ENCODE data around the gene CD1E.

Gene CD1E

GRCh38 chr1:158362941-158363340 lies 9.2 kb downstream of the CD1E start:
- TF ChIP-seq REST (IDR thresholded peaks at IDR 0.05; ENCODE audit: insufficient read depth in 1 of 2, low read depth in 2 of 2, low read length in 2 of 2) (no peak), TAF1 (IDR thresholded peaks at IDR 0.05; ENCODE audit: borderline replicate concordance, insufficient read depth, low read length) (no peak), FOXP2 (optimal IDR thresholded peaks at IDR 0.05; ENCODE audit: borderline replicate concordance, extremely low read depth, extremely low read length, insufficient read depth) (no peak), SIN3A (IDR thresholded peaks at IDR 0.05; ENCODE audit: borderline replicate concordance, insufficient read depth, low read length) (no peak), POLR2AphosphoS5 (IDR thresholded peaks at IDR 0.05; ENCODE audit: low read depth, low read length) (no peak)

GRCh38 chr1:158366783-158367182 lies 13.1 kb downstream of the CD1E start:
- no peak for TF ChIP-seq SIN3A (IDR thresholded peaks at IDR 0.05; ENCODE audit: borderline replicate concordance, insufficient read depth, low read length)
- no peak for TF ChIP-seq TAF1 (IDR thresholded peaks at IDR 0.05; ENCODE audit: borderline replicate concordance, insufficient read depth, low read length)

GRCh38 chr1:158371188-158371953 lies 17.7 kb downstream of the CD1E start:
- TF ChIP-seq REST (IDR thresholded peaks at IDR 0.05; ENCODE audit: insufficient read depth in 1 of 2, low read depth in 2 of 2, low read length in 2 of 2) = no peak
- no peak for TF ChIP-seq FOXP2 (optimal IDR thresholded peaks at IDR 0.05; ENCODE audit: borderline replicate concordance, extremely low read depth, extremely low read length, insufficient read depth)
- no peak for TF ChIP-seq TAF1 (IDR thresholded peaks at IDR 0.05; ENCODE audit: borderline replicate concordance, insufficient read depth, low read length)
- no peak for TF ChIP-seq POLR2AphosphoS5 (IDR thresholded peaks at IDR 0.05; ENCODE audit: low read depth, low read length)
- TF ChIP-seq SIN3A (IDR thresholded peaks at IDR 0.05; ENCODE audit: borderline replicate concordance, insufficient read depth, low read length) = no peak

GRCh38 chr1:158374860-158375259 lies 21.2 kb downstream of the CD1E start:
- no peak for TF ChIP-seq SIN3A (IDR thresholded peaks at IDR 0.05; ENCODE audit: borderline replicate concordance, insufficient read depth, low read length)
- TF ChIP-seq FOXP2 (optimal IDR thresholded peaks at IDR 0.05; ENCODE audit: borderline replicate concordance, extremely low read depth, extremely low read length, insufficient read depth) = no peak
- no peak for TF ChIP-seq POLR2AphosphoS5 (IDR thresholded peaks at IDR 0.05; ENCODE audit: low read depth, low read length)
- no peak for TF ChIP-seq REST (IDR thresholded peaks at IDR 0.05; ENCODE audit: insufficient read depth in 1 of 2, low read depth in 2 of 2, low read length in 2 of 2)
- TF ChIP-seq TAF1 (IDR thresholded peaks at IDR 0.05; ENCODE audit: borderline replicate concordance, insufficient read depth, low read length) = no peak

GRCh38 chr1:158390331-158390730 lies 36.6 kb downstream of the CD1E start:
- TF ChIP-seq POLR2AphosphoS5 (IDR thresholded peaks at IDR 0.05; ENCODE audit: low read depth, low read length) (no peak), SIN3A (IDR thresholded peaks at IDR 0.05; ENCODE audit: borderline replicate concordance, insufficient read depth, low read length) (no peak), TAF1 (IDR thresholded peaks at IDR 0.05; ENCODE audit: borderline replicate concordance, insufficient read depth, low read length) (no peak), FOXP2 (optimal IDR thresholded peaks at IDR 0.05; ENCODE audit: borderline replicate concordance, extremely low read depth, extremely low read length, insufficient read depth) (no peak), REST (IDR thresholded peaks at IDR 0.05; ENCODE audit: insufficient read depth in 1 of 2, low read depth in 2 of 2, low read length in 2 of 2) (no peak)

All from PFSK-1 (cell line).